H1 (cell line): Measurements from ENCODE around the gene SMPX. TPM values are rescaled to one million over a fixed set of nuclear protein-coding genes. Genes with fewer than 3 reads are reported as not detected.
A peak's percentile ranks its signal among the peaks of the same experiment; 100 is the strongest.

Source experiments
- CTCF ChIA-PET: fragments of 300-600 bp; sonication (Branson Sonifier 250); formaldehyde crosslinking; loops from one replicate; lab custom pipeline; 2021; ENCODE audit not compliant: partially characterized antibody; lab: Charles Lee
- POLR2A ChIA-PET: fragments of 300-600 bp; sonication (Branson Sonifier 250); formaldehyde crosslinking; loops from one replicate; lab custom pipeline; 2021; ENCODE audit warnings: inconsistent platforms; ENCODE audit not compliant: partially characterized antibody; lab: Charles Lee
- DNase-seq, 2 experiments: peaks; one replicate each; pipeline versions ENCODE4 v3.0.0 to v3.0.0-alpha.2; 2010 to 2022; ENCODE audit warnings: low spot score in 2 of 2, low read depth in 1 of 2, mixed read lengths in 1 of 2
- FAIRE-seq: peaks from 2 replicates; lab custom pipeline; 2011; peaks lifted over from hg19 to GRCh38; lab: Jason Lieb, UNC
- H2AFZ ChIP-seq: 2 replicates; pipeline ENCODE4 v1.8.1; 2012; ENCODE audit warnings: low read length, inconsistent platforms
- H2AK5ac ChIP-seq: 2 replicates; pipeline ENCODE4 v1.6.1; 2013; ENCODE audit warnings: low read depth, low read length
- H2BK120ac ChIP-seq: replicated peaks from 2 replicates; pipeline ENCODE3; 2013; ENCODE audit warnings: low read depth, low read length, inconsistent platforms
- H2BK12ac ChIP-seq: 2 replicates; pipeline ENCODE4 v1.6.1; 2013; ENCODE audit warnings: low read depth, low read length
- H2BK15ac ChIP-seq: 2 replicates; pipeline ENCODE4 v1.6.1; 2013; ENCODE audit warnings: low read length
- H2BK20ac ChIP-seq: 2 replicates; pipeline ENCODE4 v1.6.1; 2013; ENCODE audit warnings: low read length
- H2BK5ac ChIP-seq: 2 replicates; pipeline ENCODE4 v1.6.1; 2013; ENCODE audit warnings: low read depth, low read length
- H3K14ac ChIP-seq: 2 replicates; pipeline ENCODE4 v1.6.1; 2013; ENCODE audit warnings: inconsistent platforms; ENCODE audit not compliant: insufficient read length
- H3K18ac ChIP-seq: 2 replicates; pipeline ENCODE4 v1.6.1; 2013; ENCODE audit warnings: low read length; ENCODE audit errors: extremely low read depth
- H3K23ac ChIP-seq: 2 replicates; pipeline ENCODE4 v1.6.1; 2013; ENCODE audit warnings: inconsistent platforms; ENCODE audit not compliant: insufficient read length
- H3K23me2 ChIP-seq: 2 replicates; pipeline ENCODE4 v1.6.1; 2013; ENCODE audit warnings: low read depth, low read length
- H3K27ac ChIP-seq: 2 replicates; pipeline ENCODE4 v1.6.1; 2011; ENCODE audit warnings: low read depth, low read length, inconsistent platforms
- H3K27me3 ChIP-seq, 4 experiments: replicated peaks in 1 of 4; 1 replicate in 1 of 4; 2 replicates in 3 of 4; pipeline versions ENCODE4 v1.6.1 to v1.8.1; 2011 to 2013; ENCODE audit warnings: low read length in 3 of 4, mild to moderate bottlenecking in 3 of 4, inconsistent platforms in 2 of 4, mixed read lengths in 2 of 4, moderate library complexity in 1 of 4; ENCODE audit not compliant: control insufficient read depth in 3 of 4, insufficient read depth in 3 of 4; ENCODE audit errors: extremely low read depth in 1 of 4
- H3K36me3 ChIP-seq, 4 experiments: 2 replicates each; pipeline versions ENCODE4 v1.6.1 to v1.8.1; 2011 to 2013; ENCODE audit warnings: mild to moderate bottlenecking in 4 of 4, low read length in 3 of 4, moderate library complexity in 2 of 4, control low read depth in 1 of 4, inconsistent platforms in 1 of 4; ENCODE audit not compliant: insufficient read depth in 4 of 4, control insufficient read depth in 2 of 4
- H3K4ac ChIP-seq: replicated peaks from 2 replicates; pipeline ENCODE3; 2013; ENCODE audit warnings: low read length, low read depth, mixed read lengths, inconsistent platforms; ENCODE audit not compliant: insufficient read length
- H3K4me1 ChIP-seq, 4 experiments: replicated peaks in 1 of 4; 1 replicate in 1 of 4; 2 replicates in 3 of 4; pipeline versions ENCODE4 v1.6.1 to v1.8.1; 2011 to 2013; ENCODE audit warnings: low read length in 3 of 4, inconsistent platforms in 2 of 4, mixed read lengths in 1 of 4; ENCODE audit not compliant: insufficient read depth in 4 of 4, control insufficient read depth in 3 of 4
- H3K4me2 ChIP-seq, 2 experiments: 2 replicates each; pipeline versions ENCODE4 v1.6.1 to v1.8.1; 2011 to 2013; ENCODE audit warnings: low read depth in 2 of 2, low read length in 2 of 2, control low read depth in 1 of 2, inconsistent platforms in 1 of 2, mild to moderate bottlenecking in 1 of 2; ENCODE audit not compliant: insufficient read depth in 1 of 2
- H3K4me3 ChIP-seq, 4 experiments: fragments of 200-600, 300-600 bp in 1 of 4; sonication (generic), shearing (Covaris generic), sonication (Bioruptor Twin) in 1 of 4; 2 replicates each; pipeline versions ENCODE4 v1.5.1 to v1.8.1; 2011 to 2016; ENCODE audit warnings: low read length in 4 of 4, low read depth in 3 of 4, control low read depth in 2 of 4, inconsistent platforms in 2 of 4, mild to moderate bottlenecking in 2 of 4, mixed read lengths in 1 of 4, moderate library complexity in 1 of 4; ENCODE audit not compliant: insufficient read depth in 2 of 4; ENCODE audit errors: extremely low read depth in 1 of 4
- H3K56ac ChIP-seq: replicated peaks from 2 replicates; pipeline ENCODE3; 2013; ENCODE audit warnings: low read depth, mild to moderate bottlenecking, mixed read lengths, low read length, inconsistent platforms; ENCODE audit not compliant: insufficient read length
- H3K79me1 ChIP-seq: 2 replicates; pipeline ENCODE4 v1.6.1; 2013; ENCODE audit warnings: low read depth, low read length, control low read depth
- H3K79me2 ChIP-seq, 2 experiments: 2 replicates each; pipeline versions ENCODE4 v1.6.1 to v1.8.1; 2012 to 2013; ENCODE audit warnings: low read length in 2 of 2, mild to moderate bottlenecking in 2 of 2, inconsistent platforms in 1 of 2; ENCODE audit not compliant: insufficient read depth in 2 of 2, control insufficient read depth in 1 of 2
- H3K9ac ChIP-seq, 4 experiments: replicated peaks in 1 of 4; 1 replicate in 1 of 4; 2 replicates in 3 of 4; pipeline versions ENCODE4 v1.6.1 to v1.8.1; 2011 to 2013; ENCODE audit warnings: low read depth in 3 of 4, low read length in 3 of 4, control low read depth in 2 of 4, mild to moderate bottlenecking in 2 of 4, moderate library complexity in 2 of 4, inconsistent platforms in 1 of 4; ENCODE audit errors: extremely low read depth in 1 of 4
- H3K9me3 ChIP-seq, 2 experiments: 2 replicates each; pipeline versions ENCODE4 v1.6.1 to v1.8.1; 2012 to 2013; ENCODE audit warnings: mild to moderate bottlenecking in 2 of 2, moderate library complexity in 2 of 2, control low read depth in 1 of 2, inconsistent platforms in 1 of 2, low read depth in 1 of 2, low read length in 1 of 2, mixed read lengths in 1 of 2; ENCODE audit not compliant: insufficient read depth in 2 of 2
- H4K20me1 ChIP-seq, 2 experiments: replicated peaks in 1 of 2; 2 replicates each; pipeline versions ENCODE3 to v1.8.1; 2011 to 2013; ENCODE audit warnings: inconsistent platforms in 2 of 2, low read length in 2 of 2, mild to moderate bottlenecking in 1 of 2; ENCODE audit not compliant: insufficient read depth in 2 of 2, control insufficient read depth in 1 of 2
- H4K5ac ChIP-seq: 2 replicates; pipeline ENCODE4 v1.6.1; 2013; ENCODE audit warnings: low read length, low read depth, mixed read lengths, inconsistent platforms; ENCODE audit not compliant: insufficient read length
- H4K8ac ChIP-seq: 2 replicates; pipeline ENCODE4 v1.8.0; 2013; ENCODE audit warnings: mild to moderate bottlenecking, moderate library complexity, low read length, inconsistent platforms; ENCODE audit not compliant: insufficient read depth; ENCODE audit errors: extremely low read depth
- H4K91ac ChIP-seq: replicated peaks from 2 replicates; pipeline ENCODE3; 2013; ENCODE audit warnings: low read length, mixed read lengths, inconsistent platforms; ENCODE audit not compliant: insufficient read length
- WGBS, 2 experiments: shearing (Covaris generic) in 1 of 2; methylation state at CpG; one replicate each; pipeline versions ENCODE4 v1.1.6 to v1.1.7; 2013 to 2015; ENCODE audit warnings: low lambda C conversion rate in 2 of 2, mixed read lengths in 2 of 2, inconsistent platforms in 1 of 2, low coverage in 1 of 2, missing lambda C conversion rate in 1 of 2; ENCODE audit not compliant: insufficient replicate concordance in 2 of 2, insufficient coverage in 1 of 2, insufficient read length in 1 of 2; ENCODE audit errors: extremely low coverage in 1 of 2, missing lambda C conversion rate in 1 of 2; 5-methylcytosine and 5-hydroxymethylcytosine counted together
- polyA plus RNA-seq, 7 experiments: library from polyadenylated mRNA; depleted of rRNA in 3 of 7; stranded (reverse) in 5 of 7; unstranded in 2 of 7; fragments of >200 nt in 5 of 7; fragments of 200-250 nt in 2 of 7; gene quantifications; 1 replicate in 5 of 7; 2 replicates in 1 of 7; 4 replicates in 1 of 7; pipeline versions ENCODE4 v1.2.1 to v1.2.3, GENCODE V29; 2011 to 2013; ENCODE audit warnings: missing spikeins in 2 of 7, mixed read lengths in 2 of 7
- total RNA-seq: library from RNA; stranded (reverse); fragmentation: NEBNext Ultra II Directional; extraction: Animal tissue kit (Norgen Biotek cat#: 25700); gene quantifications from 2 replicates; pipeline ENCODE4 v1.2.1, GENCODE V29; 2021

Gene SMPX
- total and polyA plus RNA-seq, 2 of the 8 experiments (the other 6 are each of a cell fraction or from before 2014, with no cell fraction given): not detected

DNA sequence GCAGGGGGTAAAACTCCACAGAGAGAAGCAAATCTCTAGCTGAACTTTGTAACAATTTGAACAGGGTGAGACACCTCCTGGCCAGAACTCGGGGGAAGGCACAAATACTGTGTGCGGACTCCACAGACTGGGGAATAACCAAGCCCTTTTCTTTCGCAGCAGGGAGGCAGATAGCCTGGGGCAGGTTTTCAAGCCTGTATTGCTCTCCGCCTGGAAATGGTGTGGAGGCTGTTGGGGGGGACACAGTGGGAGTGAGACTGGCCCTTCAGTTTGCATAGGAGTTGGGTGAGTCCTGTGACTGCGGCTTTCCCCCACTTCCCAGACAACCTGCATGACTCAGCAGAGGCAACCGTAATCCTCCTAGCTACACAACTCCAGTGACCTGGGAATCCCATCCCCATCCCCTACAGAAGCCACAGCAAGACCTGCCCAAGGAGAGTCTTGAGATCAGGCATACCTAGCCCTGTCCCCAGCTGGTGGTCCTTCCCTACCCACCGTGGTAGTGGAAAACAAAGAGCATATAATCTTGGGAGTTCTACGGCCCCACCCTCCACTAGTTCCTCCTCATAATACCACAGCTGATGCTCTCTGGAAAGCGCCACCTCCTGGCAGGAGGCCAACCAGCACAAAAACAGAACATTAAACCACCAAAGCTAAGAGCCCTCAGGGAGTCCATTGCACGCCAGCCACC, 12.9 kb upstream of the SMPX start:
- peak in 1 of 2 experiments; percentile 55 for DNase-seq
- Histone ChIP-seq H4K20me1 (no peaks in the 10 kb centered on the region), H3K4me1 (no peaks in the 10 kb centered on the region), H3K4me3 (no peak overlapping the region), H3K27me3 (no peaks in the 10 kb centered on the region), H3K4me2 (no peak overlapping the region), H3K23ac (no peak overlapping the region), H3K23me2 (no peaks in the 10 kb centered on the region), H2BK12ac (peak overlapping the region; percentile 68; the same call in 1 of the 2 replicates), H3K56ac (no peak overlapping the region), H3K36me3 (no peaks in the 10 kb centered on the region), H4K8ac (peak overlapping the region; percentile 68; the same call in 1 of the 2 replicates), H3K18ac (no peak overlapping the region; the same call in 1 of the 2 replicates), H4K91ac (no peak overlapping the region), H3K9ac (no peak overlapping the region), H3K27ac (no peak overlapping the region), H2BK15ac (no peak overlapping the region), H3K79me2 (no peaks in the 10 kb centered on the region), H3K14ac (no peak overlapping the region), H2BK20ac (no peak overlapping the region), H2AFZ (peak overlapping the region; percentile 98), H3K79me1 (no peaks in the 10 kb centered on the region), H3K9me3 (no peaks in the 10 kb centered on the region), H2BK5ac (peak overlapping the region; percentile 78; the same call in 1 of the 2 replicates), H3K4ac (no peak overlapping the region), H2BK120ac (no peak overlapping the region), H2AK5ac (no peak overlapping the region), H4K5ac (no peak overlapping the region)
- CTCF ChIA-PET: interaction anchor here (0.6 to 2.3 kb wide), 7 partner anchors 10 to 205 kb away, joined by 3 to 11 read pairs (median 3); partner anchors contain the start of gene SMPX
- WGBS, 2 experiments: 91% methylated on average over 9 of the region's 10 CpGs; no CpG with 5 or more reads in 1 of the 2 experiments
- POLR2A ChIA-PET: no interaction called here
- peak; percentile 42 for FAIRE-seq
